H9 (cell line): Measurements from ENCODE around the gene EPHA1. TPM values are rescaled to one million over a fixed set of nuclear protein-coding genes. Genes with fewer than 3 reads are reported as not detected.

Source experiments
- DNase-seq: peaks from one replicate; pipeline ENCODE4 v3.0.0-alpha.2; 2017
- H2AFZ ChIP-seq: one replicate; pipeline ENCODE4 v1.6.1; 2013; ENCODE audit warnings: mild to moderate bottlenecking, low read length, control low read depth, moderate library complexity
- H2AK5ac ChIP-seq: 2 replicates; pipeline ENCODE4 v1.6.1; 2013; ENCODE audit warnings: low read length, control low read depth, mixed read lengths; ENCODE audit not compliant: insufficient read length
- H2BK120ac ChIP-seq: one replicate; pipeline ENCODE4 v1.6.1; 2013; ENCODE audit warnings: low read depth, mild to moderate bottlenecking, low read length, control low read depth, inconsistent platforms; ENCODE audit not compliant: poor library complexity, severe bottlenecking
- H2BK12ac ChIP-seq: 2 replicates; pipeline ENCODE4 v1.6.1; 2013; ENCODE audit warnings: low read length, control low read depth, mixed read lengths, low read depth; ENCODE audit not compliant: insufficient read length
- H2BK15ac ChIP-seq: 2 replicates; pipeline ENCODE4 v1.6.1; 2013; ENCODE audit warnings: low read depth, low read length, control low read depth
- H2BK20ac ChIP-seq: one replicate; pipeline ENCODE4 v1.6.1; 2013; ENCODE audit warnings: low read depth, mild to moderate bottlenecking, low read length, control low read depth, inconsistent platforms; ENCODE audit not compliant: poor library complexity, severe bottlenecking
- H2BK5ac ChIP-seq: 2 replicates; pipeline ENCODE4 v1.6.1; 2013; ENCODE audit warnings: low read length, control low read depth, mixed read lengths; ENCODE audit not compliant: insufficient read length
- H3K14ac ChIP-seq: 2 replicates; pipeline ENCODE4 v1.6.1; 2013; ENCODE audit warnings: low read length, control low read depth; ENCODE audit not compliant: insufficient read depth
- H3K18ac ChIP-seq: 2 replicates; pipeline ENCODE4 v1.6.1; 2013; ENCODE audit warnings: low read depth, mild to moderate bottlenecking, mixed read lengths, low read length, control low read depth; ENCODE audit not compliant: insufficient read length
- H3K23ac ChIP-seq: 2 replicates; pipeline ENCODE4 v1.6.1; 2013; ENCODE audit warnings: low read length, control low read depth, mixed read lengths, low read depth; ENCODE audit not compliant: insufficient read length
- H3K23me2 ChIP-seq: 2 replicates; pipeline ENCODE4 v1.6.1; 2013; ENCODE audit warnings: low read depth, mild to moderate bottlenecking, mixed read lengths, low read length, control low read depth; ENCODE audit not compliant: insufficient read length, poor library complexity, severe bottlenecking
- H3K27ac ChIP-seq: 2 replicates; pipeline ENCODE4 v1.5.1; 2013; ENCODE audit warnings: low read length, control low read depth, mixed read lengths, low read depth; ENCODE audit not compliant: insufficient read length
- H3K27me3 ChIP-seq: 2 replicates; pipeline ENCODE4 v1.6.1; 2013; ENCODE audit warnings: low read length, control low read depth, inconsistent platforms; ENCODE audit not compliant: insufficient read depth
- H3K4ac ChIP-seq: 2 replicates; pipeline ENCODE4 v1.6.1; 2013; ENCODE audit warnings: low read depth, mild to moderate bottlenecking, control low read depth, inconsistent platforms, low read length, moderate library complexity
- H3K4me1 ChIP-seq: 2 replicates; pipeline ENCODE4 v1.6.1; 2013; ENCODE audit warnings: low read length, control low read depth, inconsistent platforms; ENCODE audit not compliant: insufficient read depth
- H3K4me2 ChIP-seq: 2 replicates; pipeline ENCODE4 v1.6.1; 2013; ENCODE audit warnings: low read length, control low read depth, mixed read lengths; ENCODE audit not compliant: insufficient read length, insufficient read depth
- H3K56ac ChIP-seq: 2 replicates; pipeline ENCODE4 v1.6.1; 2013; ENCODE audit warnings: low read depth, mild to moderate bottlenecking, mixed read lengths, low read length, control low read depth; ENCODE audit not compliant: insufficient read length
- H3K79me1 ChIP-seq: 2 replicates; pipeline ENCODE4 v1.6.1; 2013; ENCODE audit warnings: low read depth, mild to moderate bottlenecking, moderate library complexity, low read length, control low read depth, inconsistent platforms; ENCODE audit not compliant: insufficient read depth, poor library complexity, severe bottlenecking
- H3K79me2 ChIP-seq: 2 replicates; pipeline ENCODE4 v1.6.1; 2013; ENCODE audit warnings: low read length, control low read depth, inconsistent platforms; ENCODE audit not compliant: insufficient read depth
- H3K9ac ChIP-seq: 2 replicates; pipeline ENCODE4 v1.6.1; 2013; ENCODE audit warnings: low read length, control low read depth, mixed read lengths; ENCODE audit not compliant: insufficient read length; ENCODE audit errors: extremely low read depth
- H3K9me3 ChIP-seq: one replicate; pipeline ENCODE4 v1.6.1; 2013; ENCODE audit warnings: low read depth, low read length, inconsistent platforms; ENCODE audit not compliant: control insufficient read depth
- H3T11ph ChIP-seq: one replicate; pipeline ENCODE4 v1.6.1; 2013; ENCODE audit warnings: mild to moderate bottlenecking, low read length, control low read depth, inconsistent platforms
- H4K20me1 ChIP-seq: one replicate; pipeline ENCODE4 v1.6.1; 2013; ENCODE audit not compliant: control insufficient read depth, insufficient read length, insufficient read depth
- H4K5ac ChIP-seq: 2 replicates; pipeline ENCODE4 v1.6.1; 2013; ENCODE audit warnings: low read depth, mild to moderate bottlenecking, mixed read lengths, low read length, control low read depth; ENCODE audit not compliant: insufficient read length
- H4K8ac ChIP-seq: replicated peaks from 2 replicates; pipeline ENCODE4 v1.6.1; 2013; ENCODE audit warnings: low read length, control low read depth, mixed read lengths, low read depth; ENCODE audit not compliant: insufficient read length
- H4K91ac ChIP-seq: 2 replicates; pipeline ENCODE4 v1.6.1; 2013; ENCODE audit warnings: low read depth, mild to moderate bottlenecking, moderate library complexity, mixed read lengths, low read length, control low read depth; ENCODE audit not compliant: insufficient read length
- H3K27ac Mint-ChIP-seq, 3 experiments: 2 replicates in 2 of 3; 3 replicates in 1 of 3; pipeline ENCODE4 v1.8.0; 2020 to 2021; ENCODE audit warnings: mixed read lengths in 3 of 3, mild to moderate bottlenecking in 1 of 3, moderate library complexity in 1 of 3
- H3K27me3 Mint-ChIP-seq: 2 replicates; pipeline ENCODE4 v1.8.0; 2021; ENCODE audit warnings: low read depth, mild to moderate bottlenecking, moderate library complexity, mixed read lengths
- H3K36me3 Mint-ChIP-seq, 3 experiments: 2 replicates in 2 of 3; 3 replicates in 1 of 3; pipeline ENCODE4 v1.8.0; 2020 to 2021; ENCODE audit warnings: low read depth in 3 of 3, mixed read lengths in 3 of 3; ENCODE audit not compliant: insufficient read depth in 1 of 3
- H3K4me1 Mint-ChIP-seq, 2 experiments: 2 replicates each; pipeline ENCODE4 v1.8.0; 2020; ENCODE audit warnings: mixed read lengths in 2 of 2
- H3K4me3 Mint-ChIP-seq, 2 experiments: 2 replicates in 1 of 2; 3 replicates in 1 of 2; pipeline ENCODE4 v1.8.0; 2020 to 2021; ENCODE audit warnings: mild to moderate bottlenecking in 2 of 2, mixed read lengths in 2 of 2, moderate library complexity in 1 of 2
- H3K9me3 Mint-ChIP-seq, 2 experiments: 2 replicates in 1 of 2; 3 replicates in 1 of 2; pipeline ENCODE4 v1.8.0; 2020; ENCODE audit warnings: mild to moderate bottlenecking in 2 of 2, mixed read lengths in 2 of 2, moderate library complexity in 1 of 2
- CTCF ChIP-seq: fragments of 200-600 bp; sonication (generic); conservative IDR thresholded peaks from 3 replicates; pipeline ENCODE4 v1.8.0; 2021; ENCODE audit warnings: antibody characterized with exemption, mild to moderate bottlenecking
- WGBS: extraction: QIAGEN DNeasy Blood & Tissue Kit; methylation state at CpG from one replicate; pipeline ENCODE4 v1.1.7; 2013; ENCODE audit warnings: missing lambda C conversion rate, low lambda C conversion rate, mixed read lengths; ENCODE audit not compliant: insufficient read length; ENCODE audit errors: extremely low coverage; 5-methylcytosine and 5-hydroxymethylcytosine counted together
- total RNA-seq: library from RNA; stranded (reverse); gene quantifications from 2 replicates; pipeline ENCODE4 v1.2.1, GENCODE V29; 2021

The EPHA1 gene
- total RNA-seq, 1 experiment from 2014 or later = 109 TPM

GRCh38 chr7:143416565-143417149 is 8.0 kb upstream of the EPHA1 start:
- Histone ChIP-seq H3K23ac (no peak overlapping the region), H2BK15ac (no peak overlapping the region), H3K79me1 (no peaks in the 10 kb centered on the region), H2BK5ac (no peak overlapping the region), H2AFZ (no peak overlapping the region), H2BK20ac (no peak overlapping the region), H4K5ac (no peak overlapping the region), H2BK120ac (no peak overlapping the region), H3K4ac (no peak overlapping the region), H3K4me2 (no peak overlapping the region), H3K27me3 (no peaks in the 10 kb centered on the region), H3K14ac (no peak overlapping the region), H4K20me1 (no peaks in the 10 kb centered on the region), H3K56ac (no peak overlapping the region), H4K8ac (no peak overlapping the region), H3K4me1 (peaks cover 14% of the 10 kb centered on the region), H3T11ph (no peak overlapping the region), H2BK12ac (no peak overlapping the region), H3K9ac (no peak overlapping the region), H3K27ac (no peak overlapping the region), H3K23me2 (no peaks in the 10 kb centered on the region), H3K18ac (no peak overlapping the region), H2AK5ac (no peak overlapping the region), H4K91ac (no peak overlapping the region), H3K9me3 (no peaks in the 10 kb centered on the region), H3K79me2 (no peaks in the 10 kb centered on the region)
- no peaks in the 10 kb centered on the region; the same call in 1 of the 2 replicates for H3K27me3 Mint-ChIP-seq
- WGBS = no CpG with 5 or more reads among the region's 3 CpGs
- DNase-seq = no peak
- H3K9me3 Mint-ChIP-seq = peaks cover 5 to 20% of the 10 kb centered on the region in 2 experiments; a peak in 4 of 5 replicates
- H3K4me1 Mint-ChIP-seq = peaks cover 47 to 51% of the 10 kb centered on the region in 2 experiments
- H3K4me3 Mint-ChIP-seq = no peak overlapping the region
- TF ChIP-seq CTCF = peak; percentile 81
- peaks cover 10 to 21% (median 17%) of the 10 kb centered on the region in 3 experiments for H3K36me3 Mint-ChIP-seq
- no peak overlapping the region for H3K27ac Mint-ChIP-seq
